Heart left ventricle (tissue), 13 donors: ENCODE measurements around the gene CPM.

Experiments used
- CTCF ChIP-seq, 12 donors: fragments of 200-600 bp; sonication (generic) in 4 of 12; IDR thresholded peaks; one replicate each; pipeline versions ENCODE4 v1.5.0 to v1.8.0; 2018 to 2022; ENCODE audit warnings: antibody characterized with exemption in 12 of 12, mild to moderate bottlenecking in 5 of 12
- POLR2A ChIP-seq, 2 donors: fragments of 450-650 bp; IDR thresholded peaks; one replicate each; pipeline ENCODE4 v1.6.1; 2017; ENCODE audit warnings: antibody characterized with exemption in 2 of 2, mild to moderate bottlenecking in 2 of 2, moderate library complexity in 2 of 2
- donor health status: ischemic (EF 13 %, LVEDD 7.1; RV severe dilation, severe dysfunction).
- donor health status: DM: no; HTN: yes; CAD: no.
- donor health status: DM: no; HTN: no; CAD: no.
- donor health status: ischemic (EF 25% LVEDD 6.9; RV normal size, moderate dysfunction).
- donor health status: ischemic (EF 25% LVEDD 5.7; RV mildly dilated, moderate dysfunction).
- donor health status: ischemic (EF 35%, LVEDD 5.7; RV mildly dilated, moderate dysfunction).
- donor health status: nonischemic (EF 11% LVEDD 7.7; RV severe dilation, severe dysfunction).
- donor health status: DM: yes; HTN: yes; CAD: no.
- donor health status: PGD.
- donor health status: ischemic (EF 29% LVEDD 5.4; RV normal size, mild dysfunction).
- donor health status: nonischemic (EF 23%, LVEDD 6.1; RV moderate dilation, normal function).

GRCh38 chr12:68970306-68970705 is 37.3 kb upstream of the CPM start:
- TF ChIP-seq CTCF (IDR thresholded peaks at IDR 0.05) = no peak
- TF ChIP-seq POLR2A (IDR thresholded peaks at IDR 0.05) = no peak
